Smooth muscle cell (in vitro differentiated cells): Measurements from ENCODE around the gene CKAP4. TPM values are rescaled to one million over a fixed set of nuclear protein-coding genes. Genes with fewer than 3 reads are reported as not detected.
A peak's percentile ranks its signal among the peaks of the same experiment; 100 is the strongest.

ENCODE experiments used
- DNase-seq: peaks from one replicate; lab custom pipeline; 2025; ENCODE audit not compliant: unreplicated experiment; lab: John Stamatoyannopoulos, UW
- H2AFZ ChIP-seq: fragments of 200-600 bp; sonication (generic); 2 replicates; pipeline ENCODE4 v1.6.0; 2016; ENCODE audit warnings: antibody characterized with exemption, low read depth, mild to moderate bottlenecking
- H3F3A ChIP-seq: fragments of 200-600 bp; sonication (generic); 2 replicates; pipeline ENCODE4 v1.6.0; 2017; ENCODE audit warnings: antibody characterized with exemption, low read depth
- H3K27ac ChIP-seq: fragments of 200-600 bp; sonication (generic); 2 replicates; pipeline ENCODE4 v1.5.1; 2016; ENCODE audit warnings: low read depth, mild to moderate bottlenecking
- H3K27me3 ChIP-seq: fragments of 200-600 bp; sonication (generic); 2 replicates; pipeline ENCODE4 v1.6.1; 2016; ENCODE audit warnings: low read depth, mild to moderate bottlenecking
- H3K36me3 ChIP-seq: fragments of 200-600 bp; sonication (generic); 2 replicates; pipeline ENCODE4 v1.5.1; 2016; ENCODE audit warnings: low read depth
- H3K4me1 ChIP-seq: fragments of 200-600 bp; sonication (generic); 2 replicates; pipeline ENCODE4 v1.5.1; 2016; ENCODE audit warnings: low read depth
- H3K4me2 ChIP-seq: fragments of 200-600 bp; sonication (generic); 2 replicates; pipeline ENCODE4 v1.6.0; 2016; ENCODE audit warnings: mild to moderate bottlenecking
- H3K4me3 ChIP-seq: fragments of 200-600 bp; sonication (generic); 2 replicates; pipeline ENCODE4 v1.5.1; 2016; ENCODE audit warnings: mild to moderate bottlenecking
- H3K79me2 ChIP-seq: fragments of 200-600 bp; sonication (generic); 2 replicates; pipeline ENCODE4 v1.6.0; 2016; ENCODE audit warnings: low read depth, mild to moderate bottlenecking
- H3K9ac ChIP-seq: fragments of 200-600 bp; sonication (generic); 2 replicates; pipeline ENCODE4 v1.6.0; 2016; ENCODE audit warnings: low read depth
- H3K9me3 ChIP-seq: fragments of 200-600 bp; sonication (generic); replicated peaks from 2 replicates; pipeline ENCODE4 v1.5.1; 2016; ENCODE audit warnings: low read depth
- H4K20me1 ChIP-seq: fragments of 200-600 bp; sonication (generic); 2 replicates; pipeline ENCODE4 v1.6.0; 2016; ENCODE audit warnings: low read depth
- WGBS: methylation state at CpG from one replicate; pipeline ENCODE4 v1.1.7; 2016; ENCODE audit warnings: low lambda C conversion rate; 5-methylcytosine and 5-hydroxymethylcytosine counted together
- polyA plus RNA-seq: library from polyadenylated mRNA; unstranded; fragments of >200 nt; fragmentation: Nextera tagmentation; extraction: Ambion mirVana; gene quantifications from 2 replicates; pipeline ENCODE4 v1.2.1, GENCODE V29; 2016
- total RNA-seq: library from RNA; depleted of rRNA; stranded (reverse); fragments of >200 nt; gene quantifications from 2 replicates; pipeline ENCODE4 v1.2.3, GENCODE V29; 2014
- TF ChIP-seq, protein P1 (sequence below): fragments of 200-600 bp; sonication (generic); IDR thresholded peaks from 2 replicates; pipeline ENCODE4 v1.5.1; 2017; ENCODE audit warnings: borderline replicate concordance, mild to moderate bottlenecking, antibody characterized with exemption; ENCODE audit not compliant: insufficient read depth, poor library complexity, severe bottlenecking

Gene CKAP4
- total and polyA plus RNA-seq, 2 experiments from 2014 or later = 241 to 486 TPM

- 89% methylated on average over 4 of the region's 4 CpGs for WGBS
- no peaks in the 10 kb centered on the region for H4K20me1 ChIP-seq
These were observed 38.2 kb upstream of the CKAP4 start for GRCh38 chr12:106285982-106286381.

DNA sequence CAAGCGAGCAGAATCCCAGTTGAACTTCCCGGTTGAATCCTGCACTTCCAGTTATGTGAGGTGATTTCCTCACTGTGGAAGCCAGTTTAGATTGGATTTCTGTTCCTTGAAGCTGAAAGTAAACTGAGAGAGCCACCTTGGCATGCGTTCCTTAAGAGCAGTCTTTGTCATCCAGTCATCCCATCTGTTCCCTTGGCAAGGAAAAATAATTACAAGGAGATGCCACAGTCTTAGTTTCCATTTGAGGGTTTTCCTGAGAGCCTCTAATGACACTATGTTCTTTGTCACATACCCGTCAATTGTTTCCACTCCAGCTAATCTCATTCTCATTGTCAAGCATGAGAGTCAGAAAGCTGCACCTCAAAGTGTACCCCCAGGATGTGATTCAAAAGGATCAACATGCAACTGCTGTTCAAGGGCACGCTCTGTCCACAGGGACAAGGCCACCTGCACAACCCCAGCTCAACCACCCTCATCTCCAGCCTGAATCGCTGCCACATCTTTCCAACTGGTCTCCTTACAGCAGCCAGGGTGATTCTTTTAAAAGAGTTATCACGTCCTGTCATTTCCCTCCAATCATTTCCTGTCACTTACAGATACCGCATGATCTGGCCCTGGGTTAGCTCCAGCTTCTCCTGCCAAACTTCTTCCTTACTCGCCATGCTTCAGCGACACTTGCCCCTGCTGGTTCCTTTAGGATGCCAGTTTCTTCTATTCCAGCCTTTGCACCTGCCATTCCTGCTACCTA, 36.7 kb upstream of the CKAP4 start:
- no peak overlapping the region for H3K4me3 ChIP-seq
- no peak overlapping the region for H3K27ac ChIP-seq
- WGBS = 86% methylated on average over 10 of the region's 10 CpGs
- peaks cover 6% of the 10 kb centered on the region for H3F3A ChIP-seq
- no peaks in the 10 kb centered on the region for H3K4me1 ChIP-seq
- no peak overlapping the region for H3K9ac ChIP-seq
- H4K20me1 ChIP-seq = no peaks in the 10 kb centered on the region
- no peaks in the 10 kb centered on the region for H3K79me2 ChIP-seq
- no peak for DNase-seq
- TF ChIP-seq, protein P1, sequence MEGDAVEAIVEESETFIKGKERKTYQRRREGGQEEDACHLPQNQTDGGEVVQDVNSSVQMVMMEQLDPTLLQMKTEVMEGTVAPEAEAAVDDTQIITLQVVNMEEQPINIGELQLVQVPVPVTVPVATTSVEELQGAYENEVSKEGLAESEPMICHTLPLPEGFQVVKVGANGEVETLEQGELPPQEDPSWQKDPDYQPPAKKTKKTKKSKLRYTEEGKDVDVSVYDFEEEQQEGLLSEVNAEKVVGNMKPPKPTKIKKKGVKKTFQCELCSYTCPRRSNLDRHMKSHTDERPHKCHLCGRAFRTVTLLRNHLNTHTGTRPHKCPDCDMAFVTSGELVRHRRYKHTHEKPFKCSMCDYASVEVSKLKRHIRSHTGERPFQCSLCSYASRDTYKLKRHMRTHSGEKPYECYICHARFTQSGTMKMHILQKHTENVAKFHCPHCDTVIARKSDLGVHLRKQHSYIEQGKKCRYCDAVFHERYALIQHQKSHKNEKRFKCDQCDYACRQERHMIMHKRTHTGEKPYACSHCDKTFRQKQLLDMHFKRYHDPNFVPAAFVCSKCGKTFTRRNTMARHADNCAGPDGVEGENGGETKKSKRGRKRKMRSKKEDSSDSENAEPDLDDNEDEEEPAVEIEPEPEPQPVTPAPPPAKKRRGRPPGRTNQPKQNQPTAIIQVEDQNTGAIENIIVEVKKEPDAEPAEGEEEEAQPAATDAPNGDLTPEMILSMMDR = no peak
- no peak overlapping the region for H3K4me2 ChIP-seq
- H3K36me3 ChIP-seq = no peaks in the 10 kb centered on the region
- H3K9me3 ChIP-seq = no peaks in the 10 kb centered on the region
- H2AFZ ChIP-seq = no peak overlapping the region
- H3K27me3 ChIP-seq = no peaks in the 10 kb centered on the region

More at GRCh38 chr12:106285982-106286381, 38.2 kb upstream of the CKAP4 start:
- H3K4me2 ChIP-seq = no peak overlapping the region
- H3K79me2 ChIP-seq = no peaks in the 10 kb centered on the region
- no peak for DNase-seq
- peaks cover 6% of the 10 kb centered on the region for H3F3A ChIP-seq
- no peaks in the 10 kb centered on the region for H3K36me3 ChIP-seq
- no peaks in the 10 kb centered on the region for H3K4me1 ChIP-seq
- TF ChIP-seq, protein P1 = no peak
- H3K9me3 ChIP-seq = no peaks in the 10 kb centered on the region
- H3K27ac ChIP-seq = no peak overlapping the region
- no peak overlapping the region for H3K4me3 ChIP-seq
- H2AFZ ChIP-seq = no peak overlapping the region
- H3K27me3 ChIP-seq = no peaks in the 10 kb centered on the region
- H3K9ac ChIP-seq = no peak overlapping the region

- H3K27ac ChIP-seq = no peak overlapping the region
- H3K9me3 ChIP-seq = no peaks in the 10 kb centered on the region
- TF ChIP-seq, protein P1 = peak; percentile 85
- no peaks in the 10 kb centered on the region for H3F3A ChIP-seq
- H3K4me2 ChIP-seq = no peak overlapping the region
- DNase-seq = no peak
- no peaks in the 10 kb centered on the region for H4K20me1 ChIP-seq
- no peak overlapping the region for H3K4me3 ChIP-seq
- H3K27me3 ChIP-seq = no peaks in the 10 kb centered on the region
- H3K9ac ChIP-seq = no peak overlapping the region
- H3K4me1 ChIP-seq = no peaks in the 10 kb centered on the region
- H3K79me2 ChIP-seq = no peaks in the 10 kb centered on the region
- H3K36me3 ChIP-seq = no peaks in the 10 kb centered on the region
- 23% methylated on average over 7 of the region's 7 CpGs for WGBS
- H2AFZ ChIP-seq = no peak overlapping the region
These were observed 34.8 kb upstream of the CKAP4 start for GRCh38 chr12:106282457-106283097.
